ENCODE results near the gene GGA1. TPM values are rescaled to one million over a fixed set of nuclear protein-coding genes. Genes with fewer than 3 reads are reported as not detected.

The GGA1 gene
- total and polyA plus RNA-seq, 10 of the 15 experiments (the other 5 are each of a cell fraction or from before 2014, with no cell fraction given): 1.4 to 79.4 (median 44.4) TPM

- Histone ChIP-seq H3K9me3 (replicated peaks; ENCODE audit: control insufficient read depth, insufficient read depth, low read length) (no peaks in the 10 kb centered on the region), H3K4me2 (ENCODE audit: control insufficient read depth, insufficient read depth) (peak overlapping the region; percentile 94), H2AFZ (ENCODE audit: control insufficient read depth, low read depth, low read length) (peak overlapping the region; percentile 94), H3K9ac (ENCODE audit: control insufficient read depth, insufficient read depth, low read length) (peak overlapping the region; percentile 87), H3K4me3 (peak overlapping the region; percentile 97; the same call in 1 of the 2 replicates), H3K27me3 (replicated peaks in 1 of 2; ENCODE audit: control insufficient read depth in 2 of 2, insufficient read depth in 2 of 2, low read length in 1 of 2) (no peaks in the 10 kb centered on the region), H4K20me1 (ENCODE audit: control insufficient read depth, insufficient read depth) (no peaks in the 10 kb centered on the region), H3K36me3 (ENCODE audit: control insufficient read depth in 2 of 2, insufficient read depth in 2 of 2, low read length in 1 of 2) (peaks cover 0 to 3% of the 10 kb centered on the region in 2 experiments; a peak in 1 of 4 replicates), H3K27ac (ENCODE audit: control insufficient read depth, insufficient read depth) (peak overlapping the region; percentile 87), H3K4me1 (ENCODE audit: control insufficient read depth, insufficient read depth, low read length) (peaks cover 17% of the 10 kb centered on the region), H3K79me2 (ENCODE audit: control insufficient read depth, insufficient read depth, low read length) (peaks cover 31% of the 10 kb centered on the region)
- SMC1A ChIA-PET (ENCODE audit: uncharacterized antibody, unreplicated experiment): interaction anchor here (0.7 to 5.5 kb wide), 23 partner anchors 8 to 339 kb away, joined by 3 to 36 read pairs (median 4); partner anchors contain the start of genes MFNG, NOL12, PDXP and SH3BP1
- CTCF ChIA-PET: interaction anchor here (0.6 to 11.8 kb wide), 20 partner anchors 8 to 357 kb away, joined by 3 to 178 read pairs (median 7); partner anchors contain the start of genes LGALS1, NOL12, PDXP and SH3BP1
- DNase-seq (ENCODE audit: low read depth, low spot score) (peak; percentile 94), ATAC-seq (peak; percentile 5), FAIRE-seq (peak; percentile 69)
- in situ Hi-C loops (cut with MboI): no loop called here
- intact Hi-C loops (cut with micrococcal nuclease; ENCODE audit: unreplicated experiment): loop anchor here (1.0 kb wide), 2 partner anchors 73 to 124 kb away; no protein-coding TSS in a partner anchor
- BruUV-seq (replicated peaks): no TSS peak
- POLR2A ChIA-PET: interaction anchor here (0.5 to 4.7 kb wide), 22 partner anchors 10 to 768 kb away, joined by 3 to 67 read pairs (median 7); partner anchors contain the start of genes LGALS1, MFNG, NOL12 and PDXP
- 2% methylated on average over 17 of the region's 17 CpGs for WGBS (ENCODE audit: insufficient coverage, insufficient replicate concordance, low lambda C conversion rate, missing lambda C conversion rate)
- RAD21 ChIA-PET (ENCODE audit: unreplicated experiment): interaction anchor here (0.6 to 5.4 kb wide), 30 partner anchors 10 to 444 kb away, joined by 3 to 61 read pairs (median 4); partner anchors contain the start of genes GCAT, LGALS1, NOL12 and PDXP
- TF ChIP-seq POLR2AphosphoS2 (IDR thresholded peaks at IDR 0.05; ENCODE audit: low read depth, low read length): 0 out of 2 replicates have a peak, but pooled peaks have one; percentile 50
- TF ChIP-seq SREBF2 (IDR thresholded peaks at IDR 0.05; ENCODE audit: low read length): peak; percentile 43; the same call in 1 of the 2 replicates
- TF ChIP-seq CUX1 (IDR thresholded peaks at IDR 0.05; ENCODE audit: insufficient replicate concordance, low read depth, low read length): no peak
- TF ChIP-seq NFYB (IDR thresholded peaks at IDR 0.05; ENCODE audit: insufficient read depth, low read depth, low read length): no peak
- TF ChIP-seq MEF2B (IDR thresholded peaks at IDR 0.05; ENCODE audit: partially characterized antibody, poor library complexity, severe bottlenecking): no peak
- no peak for TF ChIP-seq GABPA (IDR thresholded peaks at IDR 0.05; ENCODE audit: low read depth)
- no peak for TF ChIP-seq KAT2A (conservative IDR thresholded peaks at IDR 0.05; ENCODE audit: control insufficient read depth, low read depth, low read length)
- TF ChIP-seq ZNF687 (IDR thresholded peaks at IDR 0.05): peak; percentile 49; the same call in 1 of the 2 replicates
- TF ChIP-seq PML (IDR thresholded peaks at IDR 0.05; ENCODE audit: low read length): no peak
- TF ChIP-seq SRF (IDR thresholded peaks at IDR 0.05; ENCODE audit: low read depth in 2 of 2, low read length in 2 of 2): peak; percentile 65 to 66; a peak in 2 of 4 replicates
- TF ChIP-seq KLF5 (IDR thresholded peaks at IDR 0.05; ENCODE audit: partially characterized antibody): no peak
- TF ChIP-seq NR2C2 (IDR thresholded peaks at IDR 0.05; ENCODE audit: borderline replicate concordance, control insufficient read depth, insufficient read length, low read depth): no peak
- no peak for TF ChIP-seq SP1 (IDR thresholded peaks at IDR 0.05; ENCODE audit: low read depth, low read length)
- no peak for TF ChIP-seq RUNX3 (IDR thresholded peaks at IDR 0.05; ENCODE audit: low read length)
These were observed 628 bp upstream of the GGA1 start for GRCh38 chr22:37607935-37608476.

All from GM12878 (cell line).